Measurements from ENCODE around the gene CEP68. TPM values are rescaled to one million over a fixed set of nuclear protein-coding genes. Genes with fewer than 3 reads are reported as not detected.

The CEP68 gene
- total RNA-seq, 2 experiments from 2014 or later = 6.6 to 8.0 TPM

GRCh38 chr2:65075176-65075575 is 19.0 kb downstream of the CEP68 start:
- Mint-ChIP-seq H3K9me3 (no peaks in the 10 kb centered on the region), H3K4me1 (ENCODE audit: low read depth) (peaks cover 18% of the 10 kb centered on the region), H3K27me3 (no peaks in the 10 kb centered on the region), H3K36me3 (peaks cover 17% of the 10 kb centered on the region), H3K4me3 (no peak overlapping the region), H3K27ac (no peak overlapping the region)
- intact Hi-C loops (cut with micrococcal nuclease) = no loop called here
- no peak for DNase-seq
- CTCF ChIA-PET = interaction anchor here (0.6 to 1.4 kb wide), 3 partner anchors 10 to 17 kb away, joined by 3 to 4 read pairs (median 4); no protein-coding TSS in a partner anchor
- POLR2A ChIA-PET = interaction anchor here (1.1 to 1.5 kb wide), 2 partner anchors 10 kb away, joined by 3 read pairs; no protein-coding TSS in a partner anchor

- peak overlapping the region; percentile 14 for H3K27ac Mint-ChIP-seq
- POLR2A ChIA-PET = no interaction called here
Measured at GRCh38 chr2:65075605-65076344, 19.6 kb downstream of the CEP68 start.

GRCh38 chr2:65076345-65076710 is 20.1 kb downstream of the CEP68 start:
- no peak for DNase-seq
- Mint-ChIP-seq H3K27me3 (no peaks in the 10 kb centered on the region), H3K9me3 (no peaks in the 10 kb centered on the region), H3K4me1 (ENCODE audit: low read depth) (peaks cover 10% of the 10 kb centered on the region), H3K27ac (peak overlapping the region; percentile 14), H3K36me3 (peaks cover 17% of the 10 kb centered on the region), H3K4me3 (no peak overlapping the region)
- intact Hi-C loops (cut with micrococcal nuclease) = no loop called here
- CTCF ChIA-PET = interaction anchor here (1.2 to 1.3 kb wide), 2 partner anchors 12 to 93 kb away, joined by 3 to 4 read pairs; no protein-coding TSS in a partner anchor
- POLR2A ChIA-PET = no interaction called here

More at GRCh38 chr2:65075605-65076344, 19.6 kb downstream of the CEP68 start:
- Mint-ChIP-seq H3K4me1 (ENCODE audit: low read depth) (peaks cover 13% of the 10 kb centered on the region), H3K36me3 (peaks cover 18% of the 10 kb centered on the region), H3K9me3 (no peaks in the 10 kb centered on the region), H3K27me3 (no peaks in the 10 kb centered on the region), H3K4me3 (no peak overlapping the region)
- intact Hi-C loops (cut with micrococcal nuclease) = no loop called here
- CTCF ChIA-PET = interaction anchor here (1.2 to 1.3 kb wide), 2 partner anchors 11 to 93 kb away, joined by 3 to 4 read pairs; no protein-coding TSS in a partner anchor
- DNase-seq = no peak

- Mint-ChIP-seq H3K4me1 (ENCODE audit: low read depth) (peaks cover under 1% of the 10 kb centered on the region), H3K36me3 (peaks cover 17% of the 10 kb centered on the region), H3K4me3 (no peak overlapping the region), H3K27me3 (no peaks in the 10 kb centered on the region), H3K27ac (no peak overlapping the region), H3K9me3 (no peaks in the 10 kb centered on the region)
- intact Hi-C loops (cut with micrococcal nuclease) = no loop called here
- ChIA-PET POLR2A (interaction anchor here (0.5 kb wide), 1 partner anchor 73 kb away, joined by 3 read pairs; no protein-coding TSS in a partner anchor), CTCF (interaction anchor here (0.9 kb wide), 1 partner anchor 52 kb away, joined by 3 read pairs; the partner anchor contains the start of gene RAB1A)
- DNase-seq = no peak
Measured at GRCh38 chr2:65077898-65078297, 21.7 kb downstream of the CEP68 start.

GRCh38 chr2:65079017-65079416 is 22.8 kb downstream of the CEP68 start:
- CTCF ChIA-PET = no interaction called here
- no peak overlapping the region for H3K27ac Mint-ChIP-seq

GRCh38 chr2:65081232-65081685 is 25.0 kb downstream of the CEP68 start:
- H3K27ac Mint-ChIP-seq = no peak overlapping the region
- no peaks in the 10 kb centered on the region for H3K9me3 Mint-ChIP-seq
- intact Hi-C loops (cut with micrococcal nuclease) = no loop called here
- ChIA-PET CTCF (no interaction called here), POLR2A (no interaction called here)
- H3K27me3 Mint-ChIP-seq = no peaks in the 10 kb centered on the region
- no peak overlapping the region for H3K4me3 Mint-ChIP-seq
- DNase-seq = no peak
- H3K36me3 Mint-ChIP-seq = peaks cover 28% of the 10 kb centered on the region
- no peaks in the 10 kb centered on the region for H3K4me1 Mint-ChIP-seq (ENCODE audit: low read depth)

More at GRCh38 chr2:65079017-65079416, 22.8 kb downstream of the CEP68 start:
- Mint-ChIP-seq H3K27me3 (no peaks in the 10 kb centered on the region), H3K9me3 (no peaks in the 10 kb centered on the region), H3K4me1 (ENCODE audit: low read depth) (no peaks in the 10 kb centered on the region), H3K36me3 (peaks cover 21% of the 10 kb centered on the region), H3K4me3 (no peak overlapping the region)
- POLR2A ChIA-PET = no interaction called here
- intact Hi-C loops (cut with micrococcal nuclease) = no loop called here
- no peak for DNase-seq

- ChIA-PET POLR2A (interaction anchor here (0.9 to 1.3 kb wide), 2 partner anchors 11 to 45 kb away, joined by 3 to 4 read pairs; partner anchors contain the start of gene RAB1A), CTCF (interaction anchor here (1.1 to 1.2 kb wide), 2 partner anchors 21 to 44 kb away, joined by 4 to 6 read pairs; partner anchors contain the start of gene RAB1A)
- Mint-ChIP-seq H3K36me3 (peaks cover 34% of the 10 kb centered on the region), H3K4me1 (ENCODE audit: low read depth) (peaks cover 3% of the 10 kb centered on the region), H3K27ac (no peak overlapping the region), H3K27me3 (no peaks in the 10 kb centered on the region), H3K4me3 (no peak overlapping the region), H3K9me3 (no peaks in the 10 kb centered on the region)
- intact Hi-C loops (cut with micrococcal nuclease) = no loop called here
- no peak for DNase-seq
Measured at GRCh38 chr2:65085148-65085547, 28.9 kb downstream of the CEP68 start.

GRCh38 chr2:65092791-65093190 is 36.6 kb downstream of the CEP68 start:
- intact Hi-C loops (cut with micrococcal nuclease) = no loop called here
- Mint-ChIP-seq H3K27me3 (no peaks in the 10 kb centered on the region), H3K27ac (peak overlapping the region; percentile 23), H3K9me3 (no peaks in the 10 kb centered on the region), H3K4me3 (no peak overlapping the region), H3K36me3 (peaks cover 40% of the 10 kb centered on the region), H3K4me1 (ENCODE audit: low read depth) (peaks cover 11% of the 10 kb centered on the region)
- POLR2A ChIA-PET = no interaction called here
- CTCF ChIA-PET = no interaction called here
- no peak for DNase-seq

- peaks cover 15% of the 10 kb centered on the region for H3K4me1 Mint-ChIP-seq (ENCODE audit: low read depth)
- H3K36me3 Mint-ChIP-seq = peaks cover 37% of the 10 kb centered on the region
- H3K9me3 Mint-ChIP-seq = no peaks in the 10 kb centered on the region
- H3K4me3 Mint-ChIP-seq = no peak overlapping the region
- CTCF ChIA-PET = no interaction called here
- H3K27ac Mint-ChIP-seq = no peak overlapping the region
- intact Hi-C loops (cut with micrococcal nuclease) = no loop called here
- no peaks in the 10 kb centered on the region for H3K27me3 Mint-ChIP-seq
- POLR2A ChIA-PET = no interaction called here
- DNase-seq = no peak
Measured at GRCh38 chr2:65093211-65093610, 37.0 kb downstream of the CEP68 start.

GRCh38 chr2:65096948-65097347 is 40.7 kb downstream of the CEP68 start:
- intact Hi-C loops (cut with micrococcal nuclease) = no loop called here
- no peaks in the 10 kb centered on the region for H3K27me3 Mint-ChIP-seq
- H3K4me1 Mint-ChIP-seq (ENCODE audit: low read depth) = peaks cover 17% of the 10 kb centered on the region
- ChIA-PET POLR2A (no interaction called here), CTCF (no interaction called here)
- peak overlapping the region; percentile 31 for H3K27ac Mint-ChIP-seq
- H3K4me3 Mint-ChIP-seq = no peak overlapping the region
- H3K9me3 Mint-ChIP-seq = no peaks in the 10 kb centered on the region
- peaks cover 30% of the 10 kb centered on the region for H3K36me3 Mint-ChIP-seq
- no peak for DNase-seq

GRCh38 chr2:65097844-65098243 is 41.6 kb downstream of the CEP68 start:
- H3K4me3 Mint-ChIP-seq = no peak overlapping the region
- CTCF ChIA-PET = no interaction called here
- intact Hi-C loops (cut with micrococcal nuclease) = no loop called here

GRCh38 chr2:65098741-65099140 is 42.5 kb downstream of the CEP68 start:
- POLR2A ChIA-PET = no interaction called here

More at GRCh38 chr2:65097844-65098243, 41.6 kb downstream of the CEP68 start:
- DNase-seq = no peak
- POLR2A ChIA-PET = no interaction called here
- Mint-ChIP-seq H3K36me3 (peaks cover 27% of the 10 kb centered on the region), H3K27ac (peak overlapping the region; percentile 24), H3K27me3 (no peaks in the 10 kb centered on the region), H3K9me3 (no peaks in the 10 kb centered on the region), H3K4me1 (ENCODE audit: low read depth) (peaks cover 16% of the 10 kb centered on the region)

More at GRCh38 chr2:65098741-65099140, 42.5 kb downstream of the CEP68 start:
- no peak for DNase-seq
- Mint-ChIP-seq H3K36me3 (peaks cover 23% of the 10 kb centered on the region), H3K4me1 (ENCODE audit: low read depth) (peaks cover 15% of the 10 kb centered on the region), H3K27me3 (no peaks in the 10 kb centered on the region), H3K9me3 (no peaks in the 10 kb centered on the region), H3K27ac (peak overlapping the region; percentile 42), H3K4me3 (no peak overlapping the region)
- intact Hi-C loops (cut with micrococcal nuclease) = no loop called here
- CTCF ChIA-PET = no interaction called here

Measured in activated CD4-positive, alpha-beta memory T cell treated with anti-CD3 and anti-CD28 coated beads for 36 hours (primary cell).